ENCODE results near the gene AUP1. TPM values are rescaled to one million over a fixed set of nuclear protein-coding genes. Genes with fewer than 3 reads are reported as not detected.

Gene AUP1
- total RNA-seq, 1 experiment from 2014 or later: 150 TPM

Other genes with a start within 250 kb of the AUP1 start
- gene SLC4A5, start 186.3 kb downstream of the AUP1 start, total RNA-seq (2014; rRNA removed; shearing (Covaris generic)): 0.07 TPM in 1 of 2 replicates, not detected in the other
- gene DCTN1, start 149.4 kb downstream of the AUP1 start, total RNA-seq (2014; rRNA removed; shearing (Covaris generic)): 105 and 123 TPM in 2 replicates
- gene C2orf81, start 108.1 kb downstream of the AUP1 start, total RNA-seq (2014; rRNA removed; shearing (Covaris generic)): 2.3 and 3.5 TPM in 2 replicates
- 72.9 and 84.5 TPM in 2 replicates for gene WDR54, start 108.0 kb downstream of the AUP1 start, total RNA-seq (2014; rRNA removed; shearing (Covaris generic))
- 23.1 and 33.3 TPM in 2 replicates for gene RTKN, start 87.8 kb downstream of the AUP1 start, total RNA-seq (2014; rRNA removed; shearing (Covaris generic))
- gene INO80B, start 74.6 kb downstream of the AUP1 start, total RNA-seq (2014; rRNA removed; shearing (Covaris generic)): 5.9 and 7.9 TPM in 2 replicates
- 49.0 and 52.3 TPM in 2 replicates for gene WBP1, start 71.3 kb downstream of the AUP1 start, total RNA-seq (2014; rRNA removed; shearing (Covaris generic))
- 66.6 and 71.4 TPM in 2 replicates for gene MOGS, start 64.3 kb downstream of the AUP1 start, total RNA-seq (2014; rRNA removed; shearing (Covaris generic))
- gene MRPL53, start 57.0 kb downstream of the AUP1 start, total RNA-seq (2014; rRNA removed; shearing (Covaris generic)): 30.2 and 39.1 TPM in 2 replicates
- 11.7 and 12.5 TPM in 2 replicates for gene CCDC142, start 46.7 kb downstream of the AUP1 start, total RNA-seq (2014; rRNA removed; shearing (Covaris generic))
- 14.7 and 16.5 TPM in 2 replicates for gene TTC31, start 46.6 kb downstream of the AUP1 start, total RNA-seq (2014; rRNA removed; shearing (Covaris generic))
- 0.45 TPM in 1 of 2 replicates, not detected in the other for gene LBX2, start 30.1 kb downstream of the AUP1 start, total RNA-seq (2014; rRNA removed; shearing (Covaris generic))
- 33.9 and 67.3 TPM in 2 replicates for gene PCGF1, start 22.0 kb downstream of the AUP1 start, total RNA-seq (2014; rRNA removed; shearing (Covaris generic))
- 0.90 and 1.7 TPM in 2 replicates for gene TLX2, start 15.3 kb downstream of the AUP1 start, total RNA-seq (2014; rRNA removed; shearing (Covaris generic))
- 0.17 TPM in 1 of 2 replicates, not detected in the other for gene DQX1, start 3.5 kb downstream of the AUP1 start, total RNA-seq (2014; rRNA removed; shearing (Covaris generic))
- gene HTRA2, start 227 bp upstream of the AUP1 start, total RNA-seq (2014; rRNA removed; shearing (Covaris generic)): 58.0 and 70.3 TPM in 2 replicates
- 3.2 TPM in 2 replicates for gene LOXL3, start 24.2 kb upstream of the AUP1 start, total RNA-seq (2014; rRNA removed; shearing (Covaris generic))
- gene DOK1, start 25.0 kb upstream of the AUP1 start, total RNA-seq (2014; rRNA removed; shearing (Covaris generic)): 17.3 and 24.8 TPM in 2 replicates
- not detected in 2 replicates for gene M1AP, start 118.6 kb upstream of the AUP1 start, total RNA-seq (2014; rRNA removed; shearing (Covaris generic))
- 14.6 and 39.2 TPM in 2 replicates for gene SEMA4F, start 124.5 kb upstream of the AUP1 start, total RNA-seq (2014; rRNA removed; shearing (Covaris generic))

Data from A172 (cell line).